COLO668 (cell line): ENCODE results near the gene PCDH10.
"Not testable (repeated sequence)": the region's sequence is repeated elsewhere in the genome, so short reads cannot be mapped to it uniquely, and the experiment has no call there.

Experiments used
- DNase-seq: peaks from one replicate; lab custom pipeline; 2025; ENCODE audit not compliant: unreplicated experiment; lab: John Stamatoyannopoulos, UW

The PCDH10 gene

DNA sequence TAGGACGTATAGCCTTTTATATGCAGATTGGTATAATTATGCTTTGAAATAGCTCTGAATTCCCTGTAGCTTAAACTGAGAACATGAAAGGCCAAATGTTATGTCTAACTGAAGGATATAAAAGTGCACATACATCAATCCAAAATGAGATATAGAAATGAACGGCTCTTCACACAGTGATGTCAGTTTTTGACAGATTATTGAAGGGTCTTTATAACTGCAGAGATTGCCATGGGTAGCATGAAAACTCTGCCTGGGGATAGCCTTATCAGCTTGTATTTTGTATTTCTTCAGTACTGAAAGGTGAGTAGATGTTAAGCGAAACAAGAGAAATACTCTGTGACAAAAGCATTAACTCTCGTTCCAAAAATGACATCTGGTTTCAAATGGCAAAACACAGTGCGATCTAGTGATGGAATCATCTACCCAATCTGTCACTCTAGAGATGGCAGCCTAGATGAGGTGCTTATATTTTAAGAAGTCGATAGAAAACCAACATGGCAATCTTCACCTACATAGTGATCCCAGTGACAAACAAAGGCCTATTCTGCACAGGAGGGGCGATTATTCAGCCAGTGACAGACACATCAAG is 59.7 kb downstream of the PCDH10 start:
- DNase-seq: no peak

DNA sequence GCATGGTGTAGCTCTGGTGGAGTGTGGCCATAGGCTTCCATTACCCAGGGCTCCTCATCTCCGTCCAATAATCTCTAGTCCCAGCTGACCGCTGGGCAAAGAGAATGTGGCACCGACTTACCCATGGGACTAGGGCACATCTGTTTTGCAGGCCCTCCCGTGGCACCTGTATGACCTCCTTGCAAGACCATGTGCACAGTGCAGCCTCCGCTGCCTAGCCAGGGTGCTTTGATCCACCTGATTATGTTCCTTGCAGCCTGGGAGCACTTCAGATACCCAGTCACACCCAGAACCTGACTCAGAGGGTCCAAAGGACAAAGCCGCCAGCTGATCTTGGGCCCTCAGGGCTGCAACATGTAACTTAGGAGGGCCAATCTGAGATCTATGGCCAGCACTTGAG is 84.8 kb downstream of the PCDH10 start:
- no peak for DNase-seq

DNA sequence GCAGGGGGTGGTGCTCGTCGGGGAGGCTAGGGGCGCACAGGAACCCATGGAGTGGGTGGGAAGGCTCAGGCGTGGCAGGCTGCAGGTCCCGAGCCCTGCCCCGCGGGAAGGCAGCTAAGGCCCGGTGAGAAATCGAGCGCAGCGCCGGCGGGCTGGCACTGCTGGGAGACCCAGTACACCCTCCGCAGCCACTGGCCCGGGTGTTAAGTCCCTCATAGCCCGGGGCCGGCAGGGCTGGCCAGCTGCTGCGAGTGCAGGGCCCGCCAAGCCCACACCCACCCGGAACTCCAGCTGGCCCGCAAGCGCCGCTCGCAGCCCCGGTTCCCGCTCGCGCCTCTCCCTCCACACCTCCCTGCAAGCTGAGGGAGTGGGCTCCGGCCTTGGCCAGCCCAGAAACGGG is 91.4 kb downstream of the PCDH10 start:
- not testable (repeated sequence) for DNase-seq
